Astrocyte of the cerebellum (primary cell): Measurements from ENCODE around the gene BIVM.

Source experiments
- DNase-seq: peaks from one replicate; pipeline ENCODE4 v3.0.0-alpha.2; 2011; ENCODE audit warnings: low read depth
- H3K4me3 ChIP-seq: 2 replicates; pipeline ENCODE4 v1.5.1; 2011; ENCODE audit warnings: mild to moderate bottlenecking, low read depth, low read length, moderate library complexity
- CTCF ChIP-seq: IDR thresholded peaks from 2 replicates; pipeline ENCODE4 v1.5.1; 2012; ENCODE audit warnings: low read length, low read depth, moderate library complexity, mild to moderate bottlenecking; ENCODE audit errors: missing control alignments
- in situ Hi-C: cut with HindIII; loops from 2 replicates; pipeline ENCODE4 v1.10.0; 2017; ENCODE audit warnings: low sequenced_read_pairs

The BIVM gene

DNA sequence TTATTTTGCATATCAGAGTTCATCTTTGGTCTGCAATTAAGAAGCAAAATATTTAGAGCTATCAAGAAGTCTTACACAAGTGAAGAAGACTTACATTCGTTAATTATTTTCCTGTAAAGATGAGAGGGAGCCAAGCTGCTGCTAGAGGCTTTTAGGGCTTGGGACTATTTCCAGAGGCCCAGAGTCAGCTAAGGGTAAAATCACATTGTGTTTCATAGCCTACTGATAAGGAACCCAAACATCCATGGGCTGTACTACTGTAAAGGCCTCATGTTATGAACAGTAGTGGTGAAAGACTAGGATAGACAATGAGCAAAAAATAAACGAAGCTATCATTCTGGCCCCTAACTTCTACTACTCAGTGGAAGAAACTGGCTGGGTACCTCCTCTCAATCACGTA is 14.4 kb upstream of the BIVM start:
- no peak for TF ChIP-seq CTCF
- in situ Hi-C loops: no loop called here
- DNase-seq: no peak
- no peak overlapping the region for H3K4me3 ChIP-seq

GRCh38 chr13:102788683-102789082 is 10.2 kb upstream of the BIVM start:
- DNase-seq: no peak
- in situ Hi-C loops: no loop called here

GRCh38 chr13:102792396-102792795 is 6.5 kb upstream of the BIVM start:
- H3K4me3 ChIP-seq: no peak overlapping the region
- in situ Hi-C loops: no loop called here
- no peak for DNase-seq
- no peak for TF ChIP-seq CTCF

More at GRCh38 chr13:102788683-102789082, 10.2 kb upstream of the BIVM start:
- no peak overlapping the region for H3K4me3 ChIP-seq
- no peak for TF ChIP-seq CTCF

GRCh38 chr13:102793611-102794355 is 5.1 kb upstream of the BIVM start:
- no peak for TF ChIP-seq CTCF
- in situ Hi-C loops: no loop called here
- DNase-seq: no peak
- no peak overlapping the region for H3K4me3 ChIP-seq

DNA sequence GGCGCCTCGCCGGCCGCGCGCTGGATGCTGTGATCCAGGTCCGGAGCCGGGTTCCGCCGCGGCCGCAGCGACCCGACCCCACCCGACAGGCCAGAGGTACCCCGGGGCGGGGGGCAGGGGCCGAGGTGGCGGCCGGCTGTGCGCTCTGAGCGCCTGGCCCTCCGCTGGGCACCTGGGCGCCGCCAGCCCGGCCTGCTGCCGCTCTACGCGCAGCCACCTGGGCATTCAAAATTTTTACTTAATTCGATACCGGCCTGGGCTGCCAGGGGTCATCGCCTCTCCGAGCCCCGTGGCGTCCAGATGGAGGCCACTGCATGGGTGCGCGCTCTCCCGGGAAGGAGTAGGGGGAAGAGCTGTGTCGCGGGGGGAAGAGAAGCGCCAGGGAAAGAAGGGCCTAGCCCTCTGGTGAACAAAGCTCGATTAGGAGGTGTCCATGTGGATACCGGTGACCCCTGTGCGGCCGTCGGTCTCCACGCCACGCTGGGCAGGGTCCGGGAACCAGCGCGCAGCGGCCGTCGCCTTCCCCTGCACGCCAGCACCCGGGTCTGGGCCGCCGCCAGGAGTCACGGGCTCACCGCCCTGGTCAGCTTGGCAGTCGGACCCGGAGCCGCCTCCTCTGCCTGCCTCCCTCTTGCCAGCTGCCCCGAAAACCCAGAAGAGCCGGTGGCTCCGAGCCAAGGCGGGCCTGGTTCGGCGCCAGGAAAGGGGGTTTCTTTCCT is 666 bp downstream of the BIVM start:
- in situ Hi-C loops: no loop called here
- no peak for DNase-seq
- H3K4me3 ChIP-seq: peak overlapping the region; percentile 75
- no peak for TF ChIP-seq CTCF

GRCh38 chr13:102800145-102801041 is 1.5 kb downstream of the BIVM start:
- peak; percentile 32 for DNase-seq
- H3K4me3 ChIP-seq: peak overlapping the region; percentile 75
- peak; percentile 77 for TF ChIP-seq CTCF
- in situ Hi-C loops: no loop called here
